CD4-positive, alpha-beta T cell treated with Interferon alpha-2 for 1 hour (primary cell): ENCODE measurements around the gene LHPP.
A peak's percentile ranks its signal among the peaks of the same experiment; 100 is the strongest.
"Not testable (repeated sequence)": the region's sequence is repeated elsewhere in the genome, so short reads cannot be mapped to it uniquely, and the experiment has no call there.

ENCODE experiments used
- DNase-seq, 2 donors: peaks; one replicate each; pipeline ENCODE4 v3.0.0-alpha.2; 2020 to 2022

LHPP gene

GRCh38 chr10:124461642-124462347 is at the start of gene LHPP:
Gene LHPP (plus strand): TSS chr10:124461823. CDS start chr10:124461863, 40 bp downstream.
- DNase-seq, result peak; percentile 84 to 89

GRCh38 chr10:124414076-124414475 is 47.5 kb upstream of the LHPP start:
- DNase-seq, result no peak

GRCh38 chr10:124415210-124415609 is 46.4 kb upstream of the LHPP start:
- DNase-seq, result no peak

- no peak for DNase-seq
Observed at GRCh38 chr10:124416733-124417132, 44.9 kb upstream of the LHPP start.

GRCh38 chr10:124417895-124418725 is 43.5 kb upstream of the LHPP start:
- peak; percentile 20 to 49 for DNase-seq

GRCh38 chr10:124418726-124419501 is 42.7 kb upstream of the LHPP start, which contains the start of gene OAT:
Gene OAT (minus strand): TSS chr10:124418923. CDS start chr10:124412171, 6,752 bp downstream.
- DNase-seq, result peak; percentile 96 to 97

- DNase-seq, result no peak
Observed at GRCh38 chr10:124419635-124420034, 42.0 kb upstream of the LHPP start.

- DNase-seq, result no peak
Observed at GRCh38 chr10:124420254-124420653, 41.4 kb upstream of the LHPP start.

GRCh38 chr10:124422742-124423141 is 38.9 kb upstream of the LHPP start:
- DNase-seq, result no peak

GRCh38 chr10:124423813-124424212 is 37.8 kb upstream of the LHPP start:
- DNase-seq, result no peak

GRCh38 chr10:124425227-124425962 is 36.2 kb upstream of the LHPP start:
- DNase-seq, result no peak

GRCh38 chr10:124428207-124428777 is 33.3 kb upstream of the LHPP start:
- no peak for DNase-seq

- no peak for DNase-seq
Observed at GRCh38 chr10:124429576-124429975, 32.0 kb upstream of the LHPP start.

- no peak for DNase-seq
Observed at GRCh38 chr10:124430077-124430476, 31.5 kb upstream of the LHPP start.

GRCh38 chr10:124433461-124433860 is 28.2 kb upstream of the LHPP start:
- no peak for DNase-seq

GRCh38 chr10:124435683-124436082 is 25.9 kb upstream of the LHPP start:
- not testable (repeated sequence) for DNase-seq

GRCh38 chr10:124436191-124436638 is 25.4 kb upstream of the LHPP start:
- no peak for DNase-seq

- not testable (repeated sequence) for DNase-seq
Observed at GRCh38 chr10:124441694-124442093, 19.9 kb upstream of the LHPP start.

GRCh38 chr10:124446830-124447750 is 14.5 kb upstream of the LHPP start:
- no peak for DNase-seq

- no peak for DNase-seq
Observed at GRCh38 chr10:124447751-124448466, 13.7 kb upstream of the LHPP start.
